HCT116 (cell line): ENCODE measurements around the gene TEX261.

Experiments
- ATF3 ChIP-seq: IDR thresholded peaks from 2 replicates; pipeline ENCODE4 v1.6.1; 2012
- CBX3 ChIP-seq: IDR thresholded peaks from 2 replicates; pipeline ENCODE4 v1.6.1; 2012; ENCODE audit warnings: low read depth
- CTCF ChIP-seq, 3 experiments: fragments of 200-600 bp in 1 of 3; sonication (generic) in 1 of 3; IDR thresholded peaks in 2 of 3; conservative IDR thresholded peaks in 1 of 3; 2 replicates each; pipeline ENCODE4 v1.5.1; 2012 to 2017; ENCODE audit warnings: low read depth in 2 of 3, low read length in 2 of 3, antibody characterized with exemption in 1 of 3, borderline replicate concordance in 1 of 3, control low read depth in 1 of 3, mild to moderate bottlenecking in 1 of 3, mixed read lengths in 1 of 3, mixed run types in 1 of 3, moderate library complexity in 1 of 3; ENCODE audit not compliant: insufficient read depth in 1 of 3
- EZH2 ChIP-seq: fragments of 200-600 bp; sonication (generic); IDR thresholded peaks from 2 replicates; pipeline ENCODE4 v1.6.1; 2017; ENCODE audit warnings: antibody characterized with exemption, mixed run types
- POLR2A ChIP-seq: IDR thresholded peaks from 2 replicates; pipeline ENCODE4 v1.7.0; 2011; ENCODE audit warnings: borderline replicate concordance; ENCODE audit not compliant: insufficient read depth, insufficient read length; ENCODE audit errors: extremely low read depth
- POLR2AphosphoS5 ChIP-seq: IDR thresholded peaks from 2 replicates; pipeline ENCODE4 v1.6.1; 2011; ENCODE audit warnings: mild to moderate bottlenecking, low read depth, low read length, moderate library complexity
- RAD21 ChIP-seq: IDR thresholded peaks from 2 replicates; pipeline ENCODE4 v1.6.1; 2012; ENCODE audit warnings: low read depth, mild to moderate bottlenecking
- SIN3A ChIP-seq: IDR thresholded peaks from 2 replicates; pipeline ENCODE4 v1.6.1; 2012; ENCODE audit warnings: low read depth
- SP1 ChIP-seq: IDR thresholded peaks from 2 replicates; pipeline ENCODE4 v1.6.1; 2012; ENCODE audit warnings: low read depth
- SRF ChIP-seq: IDR thresholded peaks from 2 replicates; pipeline ENCODE4 v1.6.1; 2012; ENCODE audit warnings: low read depth
- TCF7L2 ChIP-seq: IDR thresholded peaks from 2 replicates; pipeline ENCODE4 v1.7.0; 2011; ENCODE audit warnings: borderline replicate concordance, inconsistent platforms; ENCODE audit not compliant: insufficient read depth, insufficient read length; ENCODE audit errors: extremely low read depth
- ZFX ChIP-seq: fragments of 450-650 bp; IDR thresholded peaks from 2 replicates; pipeline ENCODE4 v1.6.1; 2017
- ZNF274 ChIP-seq: fragments of 200-500 bp; sonication (Bioruptor generic); IDR thresholded peaks from 2 replicates; pipeline ENCODE4 v1.6.1; 2014; ENCODE audit warnings: mild to moderate bottlenecking, low read depth, low read length, inconsistent platforms

- TF ChIP-seq CTCF (IDR thresholded peaks at IDR 0.05 in 2 of 3, conservative IDR thresholded peaks at IDR 0.05 in 1 of 3; ENCODE audit: borderline replicate concordance in 1 of 3, insufficient read depth in 1 of 3, low read depth in 2 of 3, low read length in 2 of 3): no peak
- no peak for TF ChIP-seq POLR2AphosphoS5
- no peak for TF ChIP-seq POLR2A
- no peak for TF ChIP-seq ATF3
- no peak for TF ChIP-seq EZH2
- TF ChIP-seq TCF7L2: no peak
- no peak for TF ChIP-seq SRF
- TF ChIP-seq ZFX: no peak
- no peak for TF ChIP-seq SP1
- no peak for TF ChIP-seq ZNF274
- no peak for TF ChIP-seq CBX3
- no peak for TF ChIP-seq SIN3A
- no peak for TF ChIP-seq RAD21
These were observed 1.5 kb downstream of the TEX261 start for GRCh38 chr2:70992945-70993853.
